ENCODE measurements around the gene RXRA.

The RXRA gene

DNA sequence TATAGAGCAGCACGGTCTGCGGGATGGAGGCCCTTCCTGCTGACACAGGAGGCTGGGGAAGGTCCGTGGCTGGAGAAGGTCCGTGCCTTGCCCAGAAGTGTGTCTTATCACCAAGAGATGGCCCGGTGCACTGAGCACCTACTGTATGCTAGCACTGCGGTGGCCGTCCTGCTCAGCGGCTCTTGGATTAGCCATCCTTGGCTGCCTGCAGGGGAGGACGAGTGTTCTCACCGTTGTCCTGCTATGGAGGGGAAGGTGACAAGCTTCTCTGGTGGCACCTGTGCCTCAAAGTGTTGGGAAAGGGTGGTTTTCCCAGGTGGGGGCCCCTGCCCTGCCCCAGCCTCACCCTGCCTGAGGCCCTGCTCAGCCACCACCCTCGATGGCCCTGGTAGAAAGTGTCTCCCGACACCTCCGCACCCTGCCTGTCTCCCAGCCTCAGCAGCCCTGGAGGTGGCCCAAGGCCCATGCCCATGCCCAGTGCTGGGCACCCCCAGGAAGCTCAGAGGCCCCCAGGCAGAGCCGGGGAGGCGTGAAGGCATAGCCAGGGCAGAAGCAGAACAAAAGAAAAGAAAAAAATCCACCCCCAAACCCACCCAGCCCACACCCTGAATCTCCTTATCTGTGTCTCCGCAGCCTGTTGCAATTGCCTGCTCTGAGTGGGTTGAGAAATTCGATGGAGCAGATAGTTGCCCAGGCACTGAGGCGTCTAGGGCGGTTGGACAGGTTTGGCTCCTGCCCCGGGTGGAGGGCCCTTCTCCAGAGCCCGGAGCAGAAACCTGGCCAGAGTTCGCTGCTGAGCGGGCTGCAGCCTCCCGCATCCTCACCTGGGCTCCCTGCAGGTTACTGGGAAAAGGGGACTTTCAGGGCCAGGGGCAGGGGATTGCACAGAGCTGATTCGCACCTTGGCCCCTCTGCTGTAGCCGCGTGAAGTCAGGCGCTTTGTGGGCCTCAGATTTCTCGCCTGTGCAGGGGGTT lies 30.5 kb downstream of the RXRA start:
- no peak for DNase-seq

DNA sequence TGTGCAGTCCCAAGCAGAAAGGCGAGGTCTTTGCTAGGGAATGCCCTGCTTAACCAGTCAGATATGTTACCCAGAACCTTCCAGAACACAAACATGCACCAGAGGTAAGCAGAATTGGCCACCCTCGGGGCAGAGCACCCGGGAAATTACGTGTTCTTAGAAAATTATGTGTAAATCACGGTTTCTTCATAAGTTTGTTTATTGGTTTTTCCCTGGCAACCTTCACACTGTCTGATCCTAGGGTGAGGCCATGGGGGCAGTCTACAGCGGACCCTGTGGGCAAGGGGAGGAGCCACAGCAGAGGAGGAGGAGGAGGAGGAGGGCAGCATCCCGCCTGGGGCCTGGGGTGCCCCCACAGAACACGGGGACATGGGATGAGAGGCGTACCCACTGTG lies 31.4 kb downstream of the RXRA start:
- no peak for DNase-seq

DNA sequence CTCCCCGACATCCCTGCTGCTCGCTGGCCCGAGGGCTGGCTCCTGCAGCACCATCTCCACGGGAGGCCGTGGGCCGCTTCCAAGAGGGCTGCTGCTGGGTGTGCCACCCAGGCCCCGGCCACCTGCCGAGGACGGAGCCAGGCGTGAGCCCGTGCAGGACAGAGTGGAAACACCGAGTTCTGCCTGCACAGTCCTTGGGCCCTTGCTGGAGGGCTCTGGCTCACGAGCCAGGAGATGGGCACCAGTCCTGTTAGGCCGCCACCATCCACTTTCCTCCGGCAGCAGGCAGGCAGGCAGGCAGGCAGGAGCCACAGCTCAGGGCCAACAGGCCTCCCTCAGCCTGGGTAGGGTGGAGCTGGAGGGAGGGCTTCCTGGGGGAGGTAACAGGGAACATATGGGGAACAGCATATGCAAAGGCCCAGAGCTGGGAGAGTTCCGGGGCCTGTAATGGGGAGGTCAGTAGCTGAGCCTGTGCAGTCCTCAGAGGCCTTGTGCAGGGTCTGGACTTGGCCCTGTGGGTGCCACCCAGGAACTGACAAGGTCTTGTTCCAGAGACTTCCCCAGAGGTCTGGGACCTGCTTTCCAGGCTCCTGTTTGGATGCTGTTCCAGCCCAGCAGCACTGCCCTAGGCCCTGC lies 31.9 kb downstream of the RXRA start:
- DNase-seq = no peak

DNA sequence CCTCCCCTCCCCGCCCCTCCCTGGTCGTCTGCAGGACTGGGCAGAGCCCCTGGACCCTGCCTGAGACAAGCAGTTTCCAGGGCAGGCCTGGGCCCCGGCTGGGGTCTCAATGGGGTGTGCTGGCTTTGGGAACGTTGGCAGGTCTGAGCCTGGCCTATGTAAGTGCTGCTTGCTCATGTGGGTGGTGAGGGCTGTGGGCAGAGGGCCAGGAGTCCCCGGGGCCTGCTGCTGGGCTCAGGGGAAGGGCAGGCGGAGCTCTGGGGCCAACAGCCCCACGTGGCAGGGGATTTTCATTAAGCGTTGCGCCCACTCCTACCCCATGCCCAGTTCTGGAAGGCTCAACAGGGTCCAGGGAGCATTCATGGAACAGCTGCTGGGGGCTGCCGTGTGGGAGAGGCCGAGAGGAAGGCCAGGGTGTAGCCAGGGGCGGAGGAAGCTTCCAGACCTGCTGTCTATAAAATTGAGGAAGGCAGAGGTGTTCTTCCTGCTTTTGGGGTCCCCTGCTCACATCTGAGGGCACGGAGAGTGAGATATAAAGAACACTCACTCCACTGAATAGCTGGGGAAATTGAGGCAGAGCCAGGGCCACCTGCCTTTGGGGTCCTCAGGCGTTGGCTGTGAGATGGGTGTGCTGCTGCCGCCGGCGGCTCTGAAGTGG lies 32.5 kb downstream of the RXRA start:
- DNase-seq = no peak

DNA sequence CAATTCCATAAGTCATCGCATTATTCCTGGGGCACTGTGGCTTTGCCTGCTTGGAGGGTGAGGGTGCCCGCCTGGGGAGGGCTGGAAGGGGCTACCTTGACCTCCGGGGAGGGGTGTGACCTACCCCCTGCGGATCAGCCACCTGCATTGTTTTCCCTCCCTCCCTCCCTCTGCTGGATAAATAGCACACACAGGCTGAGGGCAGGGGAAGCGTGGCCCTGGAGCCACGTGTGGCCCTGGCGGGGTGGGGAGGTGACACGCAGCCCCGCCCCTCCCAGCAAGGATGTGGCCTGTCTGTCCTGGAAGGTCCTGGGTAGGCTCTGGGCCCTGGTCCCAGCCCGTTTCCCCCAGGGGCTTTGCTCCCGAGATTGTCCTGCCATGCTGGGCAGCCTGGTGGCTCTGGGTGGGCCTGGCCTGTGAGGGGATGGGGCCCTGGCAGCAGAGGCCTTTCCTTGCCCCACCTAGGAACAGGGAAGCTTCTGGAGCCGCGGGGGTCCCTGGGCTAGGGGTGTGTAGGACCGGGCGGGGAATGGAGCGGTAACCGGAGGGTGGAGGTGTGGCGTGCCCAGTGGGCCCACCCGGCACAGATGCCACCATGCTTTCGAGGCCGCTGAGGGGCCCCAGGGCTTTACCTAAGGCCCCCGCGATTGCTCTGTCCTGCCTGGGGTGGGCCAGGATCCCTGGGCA lies 33.4 kb downstream of the RXRA start:
- DNase-seq = no peak

DNA sequence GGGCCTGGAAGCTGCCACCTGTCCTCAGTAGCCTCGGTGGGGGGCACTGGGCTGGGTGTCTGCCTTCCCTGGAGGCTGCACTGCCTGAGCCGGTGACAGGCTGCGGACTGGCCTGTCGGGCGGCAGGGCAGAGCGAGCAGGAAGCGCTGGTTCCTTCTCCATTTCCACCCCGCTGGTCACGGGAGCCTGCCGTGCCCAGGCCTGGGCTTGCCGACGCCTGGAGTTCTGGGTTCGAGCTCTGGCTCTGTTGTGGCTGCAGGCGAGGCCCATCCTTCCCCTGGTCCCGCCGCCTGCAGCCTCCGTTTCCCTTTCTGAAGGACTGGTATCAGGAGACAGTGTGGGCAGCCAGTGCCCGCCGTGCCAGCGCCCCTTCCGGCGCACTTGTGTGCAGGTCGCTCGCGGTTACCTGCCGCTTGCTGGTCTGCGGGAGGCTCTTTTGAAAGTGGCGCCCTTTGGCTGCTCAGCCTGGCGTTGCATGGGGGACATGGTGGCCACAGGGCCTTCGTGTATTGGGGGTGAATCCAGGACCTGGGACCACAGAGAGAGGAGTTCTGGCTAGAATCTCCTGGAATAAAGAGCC lies 34.0 kb downstream of the RXRA start:
- DNase-seq = no peak

DNA sequence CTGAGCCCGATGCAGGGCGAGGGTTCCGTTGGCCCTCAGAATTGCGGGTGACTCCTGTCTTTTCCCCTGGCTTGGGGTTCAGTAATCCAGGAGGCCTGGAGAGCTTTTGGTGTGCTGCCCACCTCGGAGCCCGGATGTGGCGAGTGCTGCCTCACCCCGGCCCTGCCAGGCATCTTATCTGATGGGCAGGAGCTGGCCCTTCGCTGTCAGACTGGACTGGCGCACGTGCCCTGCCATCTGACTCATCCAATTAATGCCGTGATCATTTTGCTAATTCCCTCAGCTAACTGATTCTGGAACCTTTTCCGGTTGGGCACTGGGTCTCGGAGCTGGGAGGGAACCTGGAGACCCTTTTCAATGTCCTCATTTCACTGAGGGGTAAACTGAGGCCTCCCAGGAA lies 34.6 kb downstream of the RXRA start:
- DNase-seq = no peak

DNA sequence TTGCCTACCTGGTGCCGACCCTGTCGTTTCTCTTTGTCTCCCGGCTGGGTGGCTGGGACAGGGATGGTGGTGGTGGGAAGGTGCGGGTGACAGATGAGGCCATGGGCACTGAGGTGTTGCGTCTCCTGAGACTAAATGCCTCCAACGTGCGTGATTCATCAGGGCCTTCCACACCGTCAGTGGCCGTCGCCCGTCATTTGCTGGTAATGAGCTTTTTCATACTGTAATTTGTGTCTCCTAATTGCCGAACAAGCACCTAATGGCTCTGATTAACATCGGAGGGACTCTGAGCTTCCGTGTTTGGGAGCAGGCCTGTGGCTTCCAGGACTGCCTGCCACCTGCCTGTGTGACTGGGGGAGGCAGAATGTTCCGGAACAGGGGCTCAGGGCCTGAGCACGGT lies 35.2 kb downstream of the RXRA start:
- DNase-seq = no peak

DNA sequence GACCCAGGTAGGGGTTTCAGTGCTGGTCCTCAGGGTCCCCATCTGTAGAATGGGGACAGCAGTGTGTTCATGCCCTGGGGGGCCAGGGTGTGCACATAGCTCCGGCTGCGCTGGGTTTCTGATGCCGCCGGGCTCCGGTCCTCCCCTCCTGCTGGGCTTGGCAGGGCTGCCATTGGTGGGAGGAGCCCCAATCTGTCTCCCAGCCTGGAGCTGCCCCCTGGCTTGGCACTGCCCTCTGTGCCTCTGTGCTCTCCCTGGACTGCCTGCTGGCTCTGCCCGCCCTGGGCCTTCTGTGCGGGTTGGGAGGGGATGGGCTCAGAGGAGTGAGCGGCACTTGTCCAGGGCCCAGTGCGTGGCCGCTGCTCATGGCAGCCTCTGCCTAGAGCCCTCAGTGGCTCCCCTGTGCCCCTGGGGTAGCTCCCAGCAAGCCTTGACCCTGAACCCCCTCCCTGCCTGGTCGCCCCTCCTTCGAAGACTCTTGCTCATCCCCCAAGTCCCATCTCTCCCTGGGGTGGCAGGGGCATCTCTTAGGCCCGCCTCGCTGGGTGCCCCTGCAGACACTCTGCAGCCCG lies 35.7 kb downstream of the RXRA start:
- DNase-seq = no peak

DNA sequence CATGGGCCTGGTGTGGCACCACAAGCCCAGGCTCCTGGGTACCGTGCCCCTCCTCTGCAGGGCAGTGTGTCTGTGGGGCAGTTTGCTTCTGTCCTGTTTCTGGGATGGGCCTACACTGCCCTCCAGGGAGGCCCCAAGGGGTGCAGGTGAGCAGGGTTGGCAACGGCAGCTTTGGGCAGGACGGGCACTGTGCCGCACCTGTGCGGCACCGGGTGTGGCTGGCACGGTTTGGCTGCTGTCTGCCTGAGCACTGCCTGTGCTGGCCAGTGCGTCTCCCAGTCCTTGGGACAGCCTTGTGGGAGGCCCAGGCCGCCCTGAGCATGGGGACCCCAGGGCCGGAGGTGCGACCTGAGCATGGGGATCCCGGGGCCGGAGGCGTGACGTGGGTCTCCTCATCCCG lies 37.2 kb downstream of the RXRA start:
- no peak for DNase-seq

DNA sequence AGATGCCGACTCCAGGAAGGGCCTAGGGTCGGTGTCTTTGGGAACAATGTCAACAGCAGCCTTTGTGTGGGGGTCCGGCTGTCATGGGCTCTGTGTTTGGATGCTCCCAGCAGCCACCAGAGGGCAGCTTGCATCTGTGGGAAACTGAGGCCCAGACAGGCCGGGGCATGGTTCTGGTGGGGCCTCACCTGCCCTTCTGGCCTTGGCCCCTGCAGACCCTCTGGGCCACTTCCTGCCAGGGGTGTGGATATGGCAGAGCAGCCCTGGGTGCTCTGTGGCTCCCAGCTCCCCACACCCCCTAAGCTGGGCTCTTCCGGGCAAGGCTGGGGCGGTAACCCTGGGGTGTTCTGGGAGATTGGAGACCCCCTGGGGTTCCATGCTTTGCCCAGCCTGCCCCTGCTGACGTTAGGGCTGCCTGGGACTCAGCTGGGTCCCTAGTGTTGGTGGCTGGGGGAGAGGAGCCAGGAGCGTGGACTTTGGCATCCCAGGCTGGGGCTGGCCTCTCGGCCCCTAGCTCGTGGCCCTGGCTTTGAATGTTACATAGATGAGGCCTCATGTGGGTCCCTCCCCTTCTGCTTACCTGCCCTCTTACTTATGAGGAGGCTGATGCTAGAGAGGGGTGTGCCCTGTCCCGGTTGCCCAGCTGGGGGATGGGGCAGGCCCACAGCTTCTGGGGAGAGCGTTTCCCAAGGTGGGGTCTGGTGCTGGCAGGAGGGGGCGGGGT lies 38.3 kb downstream of the RXRA start:
- no peak for DNase-seq

DNA sequence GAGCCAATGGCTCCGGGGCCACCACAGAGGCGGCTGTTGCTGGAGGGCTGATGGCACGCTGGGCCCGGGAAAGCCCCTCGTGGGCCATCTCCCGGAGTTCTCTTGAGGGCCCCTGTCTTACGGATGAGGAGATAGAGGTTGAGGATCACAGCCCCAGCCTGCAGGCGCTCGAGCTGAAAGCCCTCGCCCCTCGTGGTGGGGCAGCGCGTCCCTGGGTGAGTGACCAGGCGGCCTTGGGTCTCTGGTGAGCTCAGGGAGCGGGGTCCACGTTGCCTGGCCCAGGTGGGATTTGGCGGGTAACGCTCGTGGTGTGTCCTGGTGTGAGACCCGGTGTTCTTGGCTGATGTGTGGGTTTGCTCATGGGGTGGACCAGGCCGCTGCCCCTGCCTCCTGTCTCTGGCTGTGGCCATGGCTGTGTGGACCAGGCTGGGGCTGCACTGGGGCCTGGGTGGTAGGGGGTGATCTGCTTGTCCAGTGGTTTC lies 38.9 kb downstream of the RXRA start:
- no peak for DNase-seq

DNA sequence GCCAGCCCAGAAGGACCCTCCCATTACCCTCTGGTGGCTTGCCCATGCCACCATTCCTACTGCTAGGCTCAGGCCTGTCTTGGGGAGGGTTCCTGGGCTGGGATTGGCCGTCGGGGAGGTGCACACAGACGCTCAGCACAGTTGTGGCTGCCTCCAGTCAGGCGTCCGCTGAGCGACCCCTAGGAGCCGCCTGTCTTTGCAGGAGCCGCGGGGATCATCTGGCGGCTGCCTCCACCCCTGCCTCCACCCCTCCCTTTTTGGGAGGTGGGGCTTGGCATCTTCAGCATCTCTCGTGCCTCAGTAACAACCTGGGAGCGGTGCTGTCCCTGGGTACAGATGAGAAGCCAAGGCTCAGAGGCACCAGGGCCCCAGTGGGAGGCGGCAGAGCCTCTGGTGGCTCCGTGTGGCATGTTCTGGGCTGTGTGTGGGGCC lies 39.6 kb downstream of the RXRA start:
- DNase-seq = no peak

DNA sequence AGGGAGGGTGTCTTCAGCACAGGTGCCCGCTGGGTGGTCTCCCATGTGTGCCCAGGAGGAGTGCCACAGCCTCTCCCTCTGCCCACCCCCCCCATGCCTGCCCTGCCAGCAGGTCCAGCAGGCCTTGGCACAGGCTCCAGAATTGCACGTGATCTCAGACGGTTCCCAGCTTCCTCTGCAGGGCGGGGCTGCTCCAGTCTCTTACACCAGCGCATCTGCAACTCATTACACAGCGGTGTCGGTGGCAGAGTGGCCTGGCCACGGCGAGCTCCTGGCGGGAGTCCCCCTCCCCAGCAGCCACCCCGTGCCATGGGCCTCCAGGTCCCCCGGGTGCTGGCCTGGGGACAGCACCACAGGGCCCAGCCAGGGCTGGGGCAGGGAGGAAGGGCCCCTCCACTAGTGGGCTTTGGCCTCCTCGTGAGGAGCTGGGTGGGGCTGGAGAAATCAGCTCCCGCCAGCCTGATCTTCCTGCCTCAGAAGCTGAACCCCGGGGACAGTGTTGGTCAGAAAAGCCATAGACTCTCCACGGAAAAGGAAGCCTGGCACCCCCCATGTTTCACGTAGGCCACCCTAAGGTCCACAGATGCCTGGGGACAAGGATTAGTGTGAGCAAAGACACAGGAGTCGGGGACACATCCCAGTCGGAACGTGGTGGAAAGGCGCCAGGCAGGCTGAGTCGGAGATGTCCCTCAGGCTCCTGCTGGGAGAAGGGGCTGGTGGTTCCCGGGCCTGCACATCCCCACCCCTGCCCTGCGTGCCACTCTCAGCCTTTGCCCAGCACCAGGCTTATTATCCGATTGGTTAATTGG lies 40.2 kb downstream of the RXRA start:
- DNase-seq = peak; percentile 72

DNA sequence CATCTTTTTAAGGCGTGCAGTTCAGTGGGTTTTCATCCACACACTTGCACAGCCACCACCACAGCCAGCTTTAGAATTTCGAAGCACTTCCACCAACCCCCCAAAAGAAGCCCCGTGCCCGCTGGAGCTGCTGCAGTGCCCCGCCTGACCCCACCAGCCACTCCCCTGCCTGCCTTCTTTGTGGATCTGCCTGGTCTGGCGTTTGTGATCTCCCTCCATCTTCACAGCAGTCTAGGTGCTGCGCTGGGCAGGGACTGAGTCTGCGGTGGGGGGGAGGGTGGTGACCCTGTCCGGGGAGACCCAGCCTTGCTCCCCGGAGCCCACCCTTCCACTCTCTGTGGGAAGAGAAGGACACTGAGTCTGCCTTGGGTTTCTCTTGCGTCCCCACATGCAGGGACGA lies 40.8 kb downstream of the RXRA start:
- DNase-seq = no peak

DNA sequence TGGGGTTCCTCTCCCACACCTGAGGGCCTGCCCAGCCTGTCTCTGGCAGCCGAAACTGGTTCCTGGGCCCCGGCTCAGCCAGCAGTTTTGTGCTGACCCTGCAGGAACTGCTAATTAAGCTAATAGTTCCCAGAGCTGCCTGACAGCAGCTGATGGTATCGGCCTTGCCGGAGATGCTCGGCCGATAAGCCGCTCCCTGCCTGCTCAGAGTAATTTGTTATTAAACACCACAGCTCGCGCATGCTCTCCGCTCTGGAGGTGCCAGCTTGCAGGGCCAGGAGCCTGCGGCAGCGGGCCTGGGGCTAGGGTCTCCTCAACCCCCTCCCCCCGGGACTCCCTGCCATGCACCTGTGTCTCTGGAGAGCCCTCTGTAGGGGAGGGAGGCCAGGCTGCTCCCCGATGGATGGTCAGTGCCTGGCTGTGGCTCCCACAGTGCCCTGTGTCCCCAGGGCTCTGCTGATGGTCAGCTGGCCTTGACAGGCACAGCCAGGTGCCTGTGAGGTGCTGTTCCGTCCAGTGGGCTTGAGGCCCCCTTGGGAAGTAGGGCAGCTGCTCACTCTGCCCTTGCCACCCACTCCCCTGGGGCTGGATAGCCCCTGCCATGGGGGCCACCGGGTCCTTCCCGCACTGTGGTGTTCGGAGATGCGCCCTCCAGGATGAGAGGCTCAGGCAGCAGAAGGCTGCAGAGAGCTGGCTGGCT lies 41.7 kb downstream of the RXRA start:
- no peak for DNase-seq

DNA sequence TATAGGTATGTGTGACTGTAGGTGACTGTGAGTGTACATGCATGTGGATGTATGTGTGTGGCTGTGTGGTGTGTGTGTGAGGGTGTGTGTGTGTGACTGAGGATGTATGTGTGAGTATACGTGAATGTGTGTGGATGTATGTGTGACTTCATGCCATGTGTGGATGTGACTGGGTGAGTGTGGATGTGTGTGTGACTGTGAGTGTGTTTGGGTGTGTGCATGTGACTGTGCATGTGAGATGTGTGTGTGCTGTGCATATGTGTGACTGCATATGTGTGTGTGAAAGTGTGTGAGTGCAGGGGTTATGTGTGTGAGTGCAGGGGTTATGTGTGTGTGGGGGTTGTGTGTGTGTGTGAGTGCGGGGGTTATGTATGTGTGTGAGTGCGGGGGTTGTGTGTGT lies 42.3 kb downstream of the RXRA start:
- DNase-seq = no peak

DNA sequence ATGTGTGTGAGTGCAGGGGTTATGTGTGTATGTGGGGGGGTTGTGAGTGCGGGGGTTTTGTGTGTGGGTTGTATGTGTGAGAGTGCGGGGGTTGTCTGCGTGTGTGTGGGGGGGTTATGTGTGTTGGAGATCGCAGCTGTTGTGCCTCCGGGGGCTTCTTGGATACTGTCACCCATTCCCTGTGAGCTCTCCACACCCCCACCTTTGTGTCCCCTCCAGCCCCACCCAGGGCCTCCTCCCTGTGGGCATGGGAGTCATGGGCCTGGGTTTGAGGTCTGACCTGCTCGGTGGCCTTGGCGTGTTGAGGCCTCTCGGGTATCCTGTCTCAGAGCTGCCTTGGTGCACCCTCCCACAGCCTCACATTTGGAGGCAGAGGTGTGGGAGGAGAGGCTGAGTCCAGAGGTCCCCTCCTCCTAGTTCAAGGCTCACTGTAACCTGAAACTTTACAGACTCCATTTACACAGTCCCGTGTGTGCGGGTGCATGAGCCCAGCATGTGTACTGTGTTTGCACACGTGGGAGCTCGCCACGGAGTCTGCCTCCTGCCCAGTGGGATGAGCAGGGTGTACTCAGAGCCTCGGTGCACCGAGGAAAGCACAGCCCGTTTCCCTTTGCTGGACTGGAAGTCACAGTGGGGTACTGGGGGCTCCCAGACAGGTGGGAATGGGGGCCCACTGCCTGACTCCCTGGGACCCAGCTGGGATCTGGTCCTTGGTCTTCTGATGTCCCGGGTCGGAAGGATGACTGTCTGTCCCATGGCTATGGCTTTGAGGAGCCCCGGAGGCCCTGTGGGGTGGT lies 43.4 kb downstream of the RXRA start:
- no peak for DNase-seq

DNA sequence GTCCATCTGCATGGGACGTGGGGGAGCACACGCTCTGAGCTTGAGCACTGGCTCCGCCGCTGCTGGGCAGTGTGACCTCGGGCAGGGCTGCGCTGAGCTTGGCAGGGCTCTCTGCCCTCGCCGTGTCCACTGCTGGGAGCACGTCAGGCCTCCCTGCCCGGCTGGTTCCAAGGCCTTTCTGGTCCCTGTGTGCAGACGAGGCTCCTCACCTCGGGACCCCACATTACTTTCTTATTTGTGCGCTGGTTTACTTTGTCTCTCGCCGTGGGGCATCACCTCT lies 43.9 kb downstream of the RXRA start:
- DNase-seq = no peak

DNA sequence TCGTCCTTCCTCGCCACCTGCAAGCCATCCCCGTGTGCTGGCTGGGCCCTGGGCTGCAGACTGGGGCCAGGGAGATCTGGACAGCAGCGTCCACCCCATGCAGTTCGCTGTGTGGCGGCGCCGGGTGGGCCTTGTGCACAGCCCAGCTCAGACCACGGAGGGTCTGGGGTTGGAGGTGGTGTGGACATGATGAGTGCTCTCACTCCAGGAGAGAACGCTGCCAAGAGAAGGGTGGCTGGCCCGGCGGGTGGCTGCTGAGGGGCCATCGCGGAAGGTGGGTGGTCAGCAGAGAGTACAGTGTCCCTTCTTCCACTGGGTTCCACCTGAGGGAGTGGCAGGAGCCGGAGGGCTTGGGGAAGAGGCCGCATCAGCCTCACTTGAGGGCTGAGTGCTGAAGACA lies 44.4 kb downstream of the RXRA start:
- no peak for DNase-seq

Data from amniotic stem cell (primary cell).